Kidney (tissue), 14 donors: ENCODE results near the gene SYTL2. TPM values are rescaled to one million over a fixed set of nuclear protein-coding genes. Genes with fewer than 3 reads are reported as not detected.

Source experiments
- DNase-seq, 5 donors: peaks; one replicate each; pipeline ENCODE4 v3.0.0-alpha.2; 2013 to 2020
- FAIRE-seq: peaks from 2 replicates; lab custom pipeline; 2012; peaks lifted over from hg19 to GRCh38; lab: Jason Lieb, UNC
- H3K27ac ChIP-seq, 2 donors: one replicate each; pipeline ENCODE4 v1.7.0; 2013; ENCODE audit warnings: low read depth in 2 of 2, low read length in 2 of 2, inconsistent platforms in 1 of 2
- H3K27me3 ChIP-seq: one replicate; pipeline ENCODE4 v1.7.1; 2013; ENCODE audit warnings: low read length, inconsistent platforms; ENCODE audit not compliant: control insufficient read depth, insufficient read depth
- H3K36me3 ChIP-seq, 3 donors: one replicate each; pipeline versions ENCODE4 v1.7.0 to v1.7.1; 2013; ENCODE audit warnings: low read length in 3 of 3, control low read depth in 1 of 3, inconsistent platforms in 1 of 3; ENCODE audit not compliant: insufficient read depth in 3 of 3, control insufficient read depth in 2 of 3
- H3K4me1 ChIP-seq, 3 donors: one replicate each; pipeline versions ENCODE4 v1.7.0 to v1.7.1; 2013; ENCODE audit warnings: low read length in 3 of 3, inconsistent platforms in 1 of 3, low read depth in 1 of 3; ENCODE audit not compliant: control insufficient read depth in 2 of 3, insufficient read depth in 2 of 3
- H3K4me3 ChIP-seq, 3 donors: one replicate each; pipeline versions ENCODE4 v1.7.0 to v1.8.1; 2013; ENCODE audit warnings: low read length in 3 of 3, control low read depth in 1 of 3, inconsistent platforms in 1 of 3
- H3K9ac ChIP-seq, 3 donors: one replicate each; pipeline versions ENCODE4 v1.7.0 to v1.7.1; 2013; ENCODE audit warnings: low read length in 3 of 3, control low read depth in 1 of 3, inconsistent platforms in 1 of 3
- H3K9me3 ChIP-seq, 3 donors: one replicate each; pipeline versions ENCODE4 v1.7.0 to v1.7.1; 2013; ENCODE audit warnings: low read length in 3 of 3, control low read depth in 1 of 3, inconsistent platforms in 1 of 3; ENCODE audit not compliant: control insufficient read depth in 2 of 3, insufficient read depth in 1 of 3
- intact Hi-C: fragments of 100-400 bp; cut with DNase I; formaldehyde crosslinking; loops from one replicate; pipeline ENCODE4 v1.11.1; 2022
- polyA plus RNA-seq: library from polyadenylated mRNA; stranded (reverse); fragments of 350-450 nt; fragmentation: Illumina TruSeq; extraction: RNeasy Lipid Tissue Mini Kit (QIAGEN cat#74804); gene quantifications from one replicate; pipeline ENCODE4 v1.2.3, GENCODE V29; 2014; ENCODE audit warnings: low read depth, low replicate concordance; ENCODE audit not compliant: insufficient read depth
- total RNA-seq: library from RNA; stranded (reverse); fragmentation: NEBNext Ultra II Directional; extraction: Animal tissue kit (Norgen Biotek cat#: 25700); gene quantifications from one replicate; pipeline ENCODE4 v1.2.1, GENCODE V29; 2021
- TF ChIP-seq, protein P1 (sequence below): IDR thresholded peaks from 3 replicates; pipeline ENCODE4 v1.5.1; 2012; ENCODE audit warnings: mild to moderate bottlenecking, moderate library complexity, borderline replicate concordance; ENCODE audit not compliant: insufficient read depth; ENCODE audit errors: extremely low read depth
- donor health status: control.
- donor health status: control.
- donor health status: control.
- donor health status: control.
- donor health status: control.
- donor health status: DM: yes; HTN: yes; CAD: no.
- donor health status: Normal renal cell carcinoma (clear cell type).

The SYTL2 gene
- total and polyA plus RNA-seq, 2 donors from 2014 or later, result 19.8 to 187 TPM

DNA sequence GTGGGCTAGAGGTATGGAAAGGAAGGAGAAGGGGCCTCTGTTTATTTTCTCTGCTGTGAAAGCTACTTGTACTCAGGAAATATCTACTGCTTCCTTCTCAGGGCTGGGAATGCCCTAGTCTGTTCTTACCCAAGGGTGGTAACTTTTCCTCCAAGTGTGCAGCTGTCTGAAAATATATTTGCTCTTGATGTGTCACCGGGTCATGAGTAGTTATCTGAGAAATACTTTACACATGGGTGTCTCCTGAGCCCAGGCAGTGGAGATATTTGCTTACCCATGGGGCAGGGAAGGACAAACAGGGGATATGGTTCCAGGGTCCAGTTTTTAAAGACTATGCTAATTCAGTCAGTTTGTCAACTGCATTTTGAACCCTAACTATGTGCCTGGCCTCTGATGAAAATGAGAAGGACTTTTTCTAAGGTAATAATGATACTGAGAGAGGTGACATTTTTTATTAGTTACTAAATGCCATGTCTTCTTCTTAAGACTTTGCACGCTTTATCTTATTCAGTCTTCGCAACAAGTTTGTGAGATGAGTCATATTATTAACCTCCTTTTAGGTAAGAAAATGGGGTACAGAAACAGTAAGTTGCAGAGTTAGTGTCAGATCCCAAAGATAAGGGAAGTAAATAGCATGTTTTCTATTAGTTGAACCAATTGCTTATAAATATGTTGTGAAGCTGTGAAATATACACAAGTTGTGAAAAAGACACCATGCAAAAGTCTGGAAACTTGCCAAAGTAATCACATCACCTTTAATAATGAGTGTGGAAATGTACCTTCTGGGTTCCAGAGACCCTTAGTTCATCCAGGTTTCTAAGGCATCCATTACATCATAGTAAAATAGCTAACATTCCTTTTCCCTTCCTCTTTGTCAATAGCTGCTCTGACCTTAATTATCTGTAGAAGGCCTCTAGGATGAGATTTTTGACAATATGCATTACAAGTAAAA lies 22.9 kb downstream of the SYTL2 start:
- no peak overlapping the region for H3K27ac ChIP-seq
- intact Hi-C loops, result no loop called here

DNA sequence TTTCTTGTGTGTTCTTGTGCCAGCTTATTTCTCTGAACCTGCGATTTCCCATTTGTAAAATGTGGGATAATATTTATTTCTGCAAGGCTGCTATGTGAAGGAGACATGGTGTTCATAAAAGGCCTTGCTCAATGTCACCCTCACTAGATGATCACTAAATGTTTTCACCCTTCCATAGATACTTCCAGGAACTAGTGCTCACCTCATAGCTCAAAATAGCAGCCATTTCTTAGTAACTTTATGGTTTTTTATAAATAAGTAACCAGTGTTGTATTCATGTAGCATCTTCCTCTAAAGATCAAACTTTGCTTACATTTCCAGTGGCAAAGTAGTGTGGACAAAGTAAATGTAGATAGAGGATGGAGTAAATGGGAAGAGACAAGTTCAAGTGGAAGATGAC lies 23.8 kb downstream of the SYTL2 start:
- Histone ChIP-seq H3K4me3 (no peak overlapping the region), H3K9me3 (no peaks in the 10 kb centered on the region), H3K27me3 (no peaks in the 10 kb centered on the region), H3K4me1 (no peaks in the 10 kb centered on the region), H3K36me3 (no peaks in the 10 kb centered on the region), H3K27ac (no peak overlapping the region), H3K9ac (no peak overlapping the region)
- TF ChIP-seq, protein P1, sequence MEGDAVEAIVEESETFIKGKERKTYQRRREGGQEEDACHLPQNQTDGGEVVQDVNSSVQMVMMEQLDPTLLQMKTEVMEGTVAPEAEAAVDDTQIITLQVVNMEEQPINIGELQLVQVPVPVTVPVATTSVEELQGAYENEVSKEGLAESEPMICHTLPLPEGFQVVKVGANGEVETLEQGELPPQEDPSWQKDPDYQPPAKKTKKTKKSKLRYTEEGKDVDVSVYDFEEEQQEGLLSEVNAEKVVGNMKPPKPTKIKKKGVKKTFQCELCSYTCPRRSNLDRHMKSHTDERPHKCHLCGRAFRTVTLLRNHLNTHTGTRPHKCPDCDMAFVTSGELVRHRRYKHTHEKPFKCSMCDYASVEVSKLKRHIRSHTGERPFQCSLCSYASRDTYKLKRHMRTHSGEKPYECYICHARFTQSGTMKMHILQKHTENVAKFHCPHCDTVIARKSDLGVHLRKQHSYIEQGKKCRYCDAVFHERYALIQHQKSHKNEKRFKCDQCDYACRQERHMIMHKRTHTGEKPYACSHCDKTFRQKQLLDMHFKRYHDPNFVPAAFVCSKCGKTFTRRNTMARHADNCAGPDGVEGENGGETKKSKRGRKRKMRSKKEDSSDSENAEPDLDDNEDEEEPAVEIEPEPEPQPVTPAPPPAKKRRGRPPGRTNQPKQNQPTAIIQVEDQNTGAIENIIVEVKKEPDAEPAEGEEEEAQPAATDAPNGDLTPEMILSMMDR, result no peak
- no peak for DNase-seq
- intact Hi-C loops, result no loop called here
- FAIRE-seq, result no peak

More for the DNA sequence above, 22.9 kb downstream of the SYTL2 start:
- no peak overlapping the region for H3K9ac ChIP-seq
- H3K9me3 ChIP-seq, result no peaks in the 10 kb centered on the region
- DNase-seq (no peak), FAIRE-seq (no peak)
- no peaks in the 10 kb centered on the region for H3K4me1 ChIP-seq
- TF ChIP-seq, protein P1, result no peak
- H3K36me3 ChIP-seq, result no peaks in the 10 kb centered on the region
- H3K4me3 ChIP-seq, result no peak overlapping the region
- no peaks in the 10 kb centered on the region for H3K27me3 ChIP-seq

DNA sequence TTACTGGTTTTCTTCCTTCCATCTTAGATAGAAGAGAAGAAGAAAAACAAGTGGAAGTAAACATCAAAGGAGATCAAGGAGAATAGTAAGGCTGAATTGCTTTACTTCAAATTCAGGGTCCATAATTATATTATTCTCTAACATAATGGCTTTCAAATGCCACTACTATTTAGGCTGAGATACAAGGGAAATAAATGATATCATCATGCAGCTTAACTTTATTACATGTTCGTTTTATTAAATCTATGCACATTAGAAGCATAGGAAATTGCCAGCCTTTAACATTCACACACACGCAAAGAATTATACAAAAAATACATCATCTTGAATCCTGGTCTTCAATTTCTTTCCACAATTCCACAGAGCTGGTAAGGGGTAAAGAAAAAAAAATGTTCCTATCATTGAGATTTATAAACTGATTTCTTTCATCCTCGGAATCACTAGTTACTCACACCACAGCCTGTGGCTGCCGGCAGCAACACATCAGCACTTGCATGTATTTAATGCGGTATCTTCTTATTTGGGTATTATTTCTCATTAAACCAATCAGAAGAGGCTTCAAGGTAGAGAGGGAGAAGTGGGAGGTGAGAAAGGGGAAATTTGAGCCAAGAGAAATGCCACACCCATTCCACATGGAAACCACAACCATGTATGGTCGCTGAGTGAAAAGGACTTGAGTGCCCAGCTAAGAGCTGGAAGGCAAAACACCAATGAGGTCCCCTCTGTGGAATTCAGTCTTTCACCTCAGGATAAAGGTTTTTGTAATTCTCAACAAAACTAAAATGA lies 26.3 kb downstream of the SYTL2 start:
- H3K4me3 ChIP-seq, result no peak overlapping the region
- H3K27ac ChIP-seq, result no peak overlapping the region
- no peaks in the 10 kb centered on the region for H3K36me3 ChIP-seq
- no peaks in the 10 kb centered on the region for H3K4me1 ChIP-seq
- H3K9me3 ChIP-seq, result no peaks in the 10 kb centered on the region
- no peak overlapping the region for H3K9ac ChIP-seq
- H3K27me3 ChIP-seq, result no peaks in the 10 kb centered on the region
- FAIRE-seq (no peak), DNase-seq (no peak)
- TF ChIP-seq, protein P1, result no peak
- intact Hi-C loops, result no loop called here
